ENCODE results near the gene FSIP1. TPM values are rescaled to one million over a fixed set of nuclear protein-coding genes. Genes with fewer than 3 reads are reported as not detected.

FSIP1 gene
- total RNA-seq, 1 donor from 2014 or later = 0.73 TPM

DNA sequence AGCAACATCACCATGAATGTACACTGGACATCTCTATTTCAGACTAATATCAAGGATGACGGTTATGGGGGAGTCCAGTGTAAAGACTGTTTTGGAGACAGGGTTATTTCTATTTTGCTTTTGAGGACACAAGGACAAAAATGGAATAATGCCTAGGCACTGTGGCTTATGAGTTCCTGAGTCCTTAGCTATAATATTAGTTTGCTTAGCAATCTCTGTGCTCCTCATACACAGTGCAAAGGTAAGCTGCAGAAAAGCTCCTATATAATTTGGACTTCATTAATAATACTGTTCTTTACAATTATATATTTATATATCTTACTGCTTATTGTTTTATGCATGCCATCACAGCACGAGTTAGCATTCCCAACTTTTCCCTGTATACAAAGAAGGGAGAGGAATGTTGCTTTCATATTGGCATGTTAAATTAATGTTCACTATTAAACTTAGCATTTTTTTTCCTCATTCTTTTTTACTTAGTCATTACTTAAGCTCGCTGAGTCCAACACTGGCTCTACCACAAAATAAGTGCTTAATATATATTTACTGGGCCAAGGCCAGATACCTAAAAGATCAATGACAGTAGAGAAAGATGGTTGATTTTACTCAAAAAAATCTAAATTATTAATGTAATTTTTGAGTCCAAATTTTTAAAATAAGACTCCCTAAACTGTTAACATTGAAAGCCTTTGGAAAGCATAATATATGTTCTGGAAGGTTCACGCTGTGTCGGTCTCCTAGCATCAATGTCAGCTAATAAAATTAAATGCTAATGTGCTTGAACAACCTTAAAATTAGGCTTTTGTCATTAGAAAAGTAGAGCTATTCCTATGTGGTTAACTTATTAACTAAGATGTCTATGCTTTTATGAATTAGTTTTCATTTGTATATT is 187.9 kb downstream of the FSIP1 start:
- ATAC-seq (no peak), DNase-seq (ENCODE audit: missing footprints) (no peak)
- intact Hi-C loops (cut with DNase I) = loop anchor here (5.0 kb wide), 1 partner anchor 163 kb away; no protein-coding TSS in a partner anchor

DNA sequence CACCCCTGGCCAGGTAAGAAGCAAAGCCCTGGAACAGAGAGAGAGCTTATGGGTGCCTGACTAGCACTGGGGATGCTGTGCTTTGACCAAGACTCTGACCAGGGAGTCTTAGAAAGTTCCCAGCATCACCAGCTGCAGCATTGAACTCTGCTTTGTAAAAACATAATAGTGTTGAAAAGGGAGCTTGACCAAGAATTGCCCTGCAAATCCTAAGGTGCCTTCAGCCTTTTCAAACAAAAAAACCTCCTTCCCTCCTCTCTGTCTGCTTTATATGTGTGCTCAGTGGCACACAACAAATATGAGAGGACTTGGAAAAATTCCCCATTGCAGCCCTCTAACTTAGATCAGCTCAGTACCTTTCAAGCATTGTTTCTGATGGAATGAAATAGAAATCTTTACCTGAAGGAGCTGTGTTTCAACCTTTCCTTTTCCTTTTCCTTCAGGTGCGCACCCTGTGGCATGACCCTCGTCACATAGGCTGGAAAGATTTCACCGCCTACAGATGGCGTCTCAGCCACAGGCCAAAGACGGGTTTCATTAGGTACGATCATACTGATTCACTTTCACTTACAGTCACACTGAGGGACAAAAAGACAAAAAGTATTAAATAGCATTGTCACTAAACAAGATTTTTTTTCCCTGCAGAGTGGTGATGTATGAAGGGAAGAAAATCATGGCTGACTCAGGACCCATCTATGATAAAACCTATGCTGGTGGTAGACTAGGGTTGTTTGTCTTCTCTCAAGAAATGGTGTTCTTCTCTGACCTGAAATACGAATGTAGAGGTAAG is 188.8 kb downstream of the FSIP1 start:
- intact Hi-C loops (cut with DNase I) = no loop called here
- ATAC-seq (no peak), DNase-seq (ENCODE audit: missing footprints) (no peak)

DNA sequence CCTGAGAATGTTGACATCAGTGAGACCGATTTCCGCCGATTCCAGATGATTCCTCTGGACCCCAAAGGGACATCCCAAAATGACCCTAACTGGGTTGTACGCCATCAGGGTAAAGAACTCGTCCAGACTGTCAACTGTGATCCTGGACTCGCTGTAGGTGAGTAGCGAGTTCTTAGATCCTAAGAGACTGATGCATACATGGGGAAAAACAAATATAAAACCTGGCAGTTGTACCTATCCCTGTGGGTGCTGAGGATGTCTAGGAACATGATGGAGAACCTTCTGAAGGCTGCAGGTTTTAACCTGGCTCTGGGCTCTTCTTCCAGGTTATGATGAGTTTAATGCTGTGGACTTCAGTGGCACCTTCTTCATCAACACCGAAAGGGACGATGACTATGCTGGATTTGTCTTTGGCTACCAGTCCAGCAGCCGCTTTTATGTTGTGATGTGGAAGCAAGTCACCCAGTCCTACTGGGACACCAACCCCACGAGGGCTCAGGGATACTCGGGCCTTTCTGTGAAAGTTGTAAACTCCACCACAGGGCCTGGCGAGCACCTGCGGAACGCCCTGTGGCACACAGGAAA is 189.5 kb downstream of the FSIP1 start:
- no peak for ATAC-seq
- intact Hi-C loops (cut with DNase I) = no loop called here
- DNase-seq (ENCODE audit: missing footprints) = no peak

DNA sequence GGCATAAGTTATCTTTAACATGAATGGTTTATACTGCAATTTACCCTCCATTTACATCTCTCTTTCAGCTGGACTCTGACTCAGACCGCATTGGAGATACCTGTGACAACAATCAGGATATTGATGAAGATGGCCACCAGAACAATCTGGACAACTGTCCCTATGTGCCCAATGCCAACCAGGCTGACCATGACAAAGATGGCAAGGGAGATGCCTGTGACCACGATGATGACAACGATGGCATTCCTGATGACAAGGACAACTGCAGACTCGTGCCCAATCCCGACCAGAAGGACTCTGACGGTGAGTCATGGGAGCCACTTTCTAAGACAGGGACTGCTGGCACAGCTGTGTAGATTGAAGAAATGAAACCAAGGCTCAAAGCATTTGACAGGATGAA is 190.1 kb downstream of the FSIP1 start:
- ATAC-seq (no peak), DNase-seq (ENCODE audit: missing footprints) (no peak)
- intact Hi-C loops (cut with DNase I) = no loop called here

DNA sequence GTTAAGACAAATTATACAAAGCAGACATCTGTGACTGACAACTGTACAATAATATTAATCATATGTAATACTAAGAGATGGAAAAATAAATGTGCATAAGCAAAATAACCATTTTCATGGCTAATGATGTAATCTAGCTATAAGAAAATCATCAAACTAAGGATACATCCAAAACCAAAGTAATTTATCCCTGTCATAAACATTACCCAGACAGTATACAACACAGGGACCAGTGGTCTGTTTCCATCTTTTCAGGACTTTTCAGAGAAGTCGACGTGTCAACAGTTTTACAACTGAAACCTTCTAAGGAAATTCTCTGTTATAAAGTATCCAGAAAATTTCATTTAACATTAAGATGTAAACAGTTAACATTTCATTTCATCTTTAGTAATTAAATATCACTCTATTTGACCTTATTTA is 190.7 kb downstream of the FSIP1 start:
- DNase-seq (ENCODE audit: missing footprints) (no peak), ATAC-seq (no peak)
- intact Hi-C loops (cut with DNase I) = no loop called here

DNA sequence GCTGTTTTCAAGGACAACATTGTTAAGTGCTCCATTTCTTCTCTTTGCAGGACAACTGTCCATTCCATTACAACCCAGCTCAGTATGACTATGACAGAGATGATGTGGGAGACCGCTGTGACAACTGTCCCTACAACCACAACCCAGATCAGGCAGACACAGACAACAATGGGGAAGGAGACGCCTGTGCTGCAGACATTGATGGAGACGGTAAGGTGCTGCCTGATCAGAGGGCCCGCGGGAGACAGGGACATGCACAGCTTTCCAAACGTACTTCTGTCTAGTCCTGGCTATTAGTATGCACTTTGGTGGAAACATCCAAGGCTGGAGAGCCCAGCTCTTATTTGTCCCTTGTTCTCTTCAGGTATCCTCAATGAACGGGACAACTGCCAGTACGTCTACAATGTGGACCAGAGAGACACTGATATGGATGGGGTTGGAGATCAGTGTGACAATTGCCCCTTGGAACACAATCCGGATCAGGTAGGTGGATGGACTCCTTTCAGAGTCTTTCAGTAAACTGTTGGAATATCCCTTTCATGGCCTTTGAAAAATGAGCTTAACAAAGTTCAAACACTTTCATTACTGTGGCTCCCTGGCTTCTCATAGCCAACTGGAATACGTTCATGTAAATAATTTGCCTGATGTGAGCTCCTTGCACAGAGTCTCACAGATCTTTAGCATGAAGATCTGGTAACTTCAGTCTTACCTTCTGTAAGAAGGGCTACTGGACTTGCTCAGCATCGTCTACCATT is 191.3 kb downstream of the FSIP1 start:
- DNase-seq (ENCODE audit: missing footprints) (no peak), ATAC-seq (no peak)
- intact Hi-C loops (cut with DNase I) = no loop called here

DNA sequence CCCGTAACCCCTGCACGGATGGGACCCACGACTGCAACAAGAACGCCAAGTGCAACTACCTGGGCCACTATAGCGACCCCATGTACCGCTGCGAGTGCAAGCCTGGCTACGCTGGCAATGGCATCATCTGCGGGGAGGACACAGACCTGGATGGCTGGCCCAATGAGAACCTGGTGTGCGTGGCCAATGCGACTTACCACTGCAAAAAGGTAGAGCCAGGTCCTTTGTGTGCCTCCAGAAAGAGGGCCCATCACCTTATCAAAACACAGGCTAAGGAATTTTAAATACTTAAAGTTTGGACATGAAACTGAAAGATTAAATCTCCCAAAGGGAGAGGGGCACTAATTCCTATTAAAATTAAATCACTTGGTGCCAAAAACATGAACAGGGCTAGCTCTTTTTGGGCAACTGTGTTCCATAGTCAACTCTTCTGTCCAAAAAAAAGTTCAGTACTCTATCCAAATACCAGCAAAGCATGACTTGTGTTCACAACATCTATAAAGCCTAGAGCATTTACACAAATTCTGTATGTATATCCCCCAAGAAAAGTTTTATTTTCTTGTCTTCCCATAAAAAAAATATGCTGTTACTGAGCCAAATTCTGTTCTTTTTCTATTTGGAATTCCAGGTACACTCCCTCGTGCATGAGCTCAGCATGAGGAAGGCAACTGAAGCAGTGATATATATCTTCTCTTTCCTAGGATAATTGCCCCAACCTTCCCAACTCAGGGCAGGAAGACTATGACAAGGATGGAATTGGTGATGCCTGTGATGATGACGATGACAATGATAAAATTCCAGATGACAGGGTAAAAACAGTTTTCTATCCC is 192.6 kb downstream of the FSIP1 start:
- intact Hi-C loops (cut with DNase I) = no loop called here
- ATAC-seq = no peak
- DNase-seq (ENCODE audit: missing footprints) = no peak

DNA sequence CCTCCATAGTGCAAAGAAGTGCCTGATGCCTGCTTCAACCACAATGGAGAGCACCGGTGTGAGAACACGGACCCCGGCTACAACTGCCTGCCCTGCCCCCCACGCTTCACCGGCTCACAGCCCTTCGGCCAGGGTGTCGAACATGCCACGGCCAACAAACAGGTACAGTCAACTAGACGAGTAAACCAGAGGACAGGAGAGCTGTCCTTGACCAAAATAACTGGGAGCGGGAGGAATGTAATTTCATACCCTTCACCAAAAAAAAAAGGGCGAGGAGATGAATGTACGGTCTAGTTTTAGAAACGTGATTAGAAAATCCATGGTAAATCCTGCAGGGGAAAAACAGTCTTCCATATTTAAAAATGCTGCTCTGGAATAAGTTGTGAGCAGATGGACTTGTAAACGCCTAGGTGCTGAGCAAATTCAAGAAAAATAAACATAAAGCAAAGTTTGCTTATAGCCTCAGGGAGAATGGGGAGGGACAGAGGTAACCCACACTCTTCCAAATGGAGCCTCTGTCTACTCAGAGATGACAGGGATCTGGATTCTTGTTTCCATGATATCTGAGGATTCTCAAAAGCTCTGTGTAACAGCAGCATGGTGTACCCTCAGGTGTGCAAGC is 193.3 kb downstream of the FSIP1 start:
- DNase-seq (ENCODE audit: missing footprints) = no peak
- no peak for ATAC-seq

DNA sequence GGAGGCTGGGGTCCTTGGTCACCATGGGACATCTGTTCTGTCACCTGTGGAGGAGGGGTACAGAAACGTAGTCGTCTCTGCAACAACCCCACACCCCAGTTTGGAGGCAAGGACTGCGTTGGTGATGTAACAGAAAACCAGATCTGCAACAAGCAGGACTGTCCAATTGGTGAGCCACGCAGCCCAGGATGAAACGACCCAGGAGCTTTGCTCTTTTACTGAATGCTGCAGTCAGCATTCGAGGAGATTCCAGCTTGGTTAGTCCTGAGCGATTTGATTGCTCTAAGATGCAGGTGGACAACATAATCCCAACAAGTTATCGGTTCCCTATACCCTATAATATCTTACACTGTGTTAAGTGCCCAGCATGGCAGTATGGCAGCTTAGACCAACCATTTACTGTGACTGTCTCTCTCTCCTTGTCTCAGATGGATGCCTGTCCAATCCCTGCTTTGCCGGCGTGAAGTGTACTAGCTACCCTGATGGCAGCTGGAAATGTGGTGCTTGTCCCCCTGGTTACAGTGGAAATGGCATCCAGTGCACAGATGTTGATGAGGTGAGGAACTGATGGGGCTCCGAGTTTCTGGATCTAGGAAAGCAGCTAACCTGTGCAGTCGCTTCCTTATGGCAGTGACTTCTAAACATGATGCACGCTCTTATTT is 194.0 kb downstream of the FSIP1 start:
- no peak for ATAC-seq
- intact Hi-C loops (cut with DNase I) = no loop called here
- DNase-seq (ENCODE audit: missing footprints) = no peak

More for the DNA sequence above, 193.3 kb downstream of the FSIP1 start:
- intact Hi-C loops (cut with DNase I) = no loop called here

DNA sequence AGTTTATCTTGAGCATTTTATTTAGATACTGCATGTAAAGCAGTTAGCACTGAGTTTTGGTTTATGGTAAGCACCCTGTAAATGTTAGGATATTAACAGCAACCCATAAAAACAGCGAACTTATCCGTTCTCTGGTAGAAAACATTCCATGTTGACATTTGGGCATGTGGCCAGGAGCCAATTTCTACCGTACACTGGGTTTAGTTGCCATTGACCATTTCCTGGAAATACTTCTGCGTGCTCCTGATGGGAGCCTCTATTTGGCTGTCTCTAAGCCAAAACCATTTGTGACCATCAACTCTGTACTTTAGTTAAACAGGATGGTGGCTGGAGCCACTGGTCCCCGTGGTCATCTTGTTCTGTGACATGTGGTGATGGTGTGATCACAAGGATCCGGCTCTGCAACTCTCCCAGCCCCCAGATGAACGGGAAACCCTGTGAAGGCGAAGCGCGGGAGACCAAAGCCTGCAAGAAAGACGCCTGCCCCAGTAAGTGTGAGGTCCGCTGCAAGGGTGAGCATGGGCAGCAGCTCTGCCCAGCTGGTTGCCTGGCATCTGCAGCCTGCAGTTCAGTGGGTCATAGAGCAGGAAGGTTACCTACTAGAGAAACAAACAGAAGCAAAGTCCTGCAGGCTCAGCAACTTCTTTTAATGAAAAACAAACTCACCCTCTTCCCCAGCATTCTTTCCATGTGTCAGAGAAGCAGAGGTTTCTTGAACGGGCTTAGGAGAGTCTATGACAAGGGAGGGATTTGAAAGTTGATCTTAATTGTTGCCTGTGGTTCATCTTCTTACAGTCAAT is 194.7 kb downstream of the FSIP1 start:
- ATAC-seq (no peak), DNase-seq (ENCODE audit: missing footprints) (no peak)
- intact Hi-C loops (cut with DNase I) = no loop called here

DNA sequence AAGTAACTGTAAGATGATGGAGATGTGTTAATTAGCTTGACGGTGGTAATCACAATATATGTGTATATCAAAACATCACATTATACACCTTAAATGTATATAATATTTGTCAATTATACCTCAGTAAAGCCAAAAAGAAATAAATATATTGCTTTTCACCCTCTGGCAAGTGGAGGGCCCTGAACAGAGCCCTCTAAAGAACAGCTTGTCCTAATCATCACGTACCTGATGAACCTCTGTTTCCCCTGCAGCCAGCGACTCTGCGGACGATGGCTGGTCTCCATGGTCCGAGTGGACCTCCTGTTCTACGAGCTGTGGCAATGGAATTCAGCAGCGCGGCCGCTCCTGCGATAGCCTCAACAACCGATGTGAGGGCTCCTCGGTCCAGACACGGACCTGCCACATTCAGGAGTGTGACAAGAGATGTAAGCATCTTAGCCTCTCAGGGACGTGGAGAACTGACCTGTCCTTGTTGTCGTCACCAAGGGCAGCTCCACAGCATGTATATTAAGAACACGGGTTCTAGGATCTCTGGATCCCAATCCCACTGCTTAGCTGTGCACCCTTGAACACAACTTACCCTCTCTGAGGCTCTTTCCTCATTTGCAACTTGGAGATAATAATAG is 195.4 kb downstream of the FSIP1 start:
- DNase-seq (ENCODE audit: missing footprints) (no peak), ATAC-seq (no peak)
- intact Hi-C loops (cut with DNase I) = no loop called here

DNA sequence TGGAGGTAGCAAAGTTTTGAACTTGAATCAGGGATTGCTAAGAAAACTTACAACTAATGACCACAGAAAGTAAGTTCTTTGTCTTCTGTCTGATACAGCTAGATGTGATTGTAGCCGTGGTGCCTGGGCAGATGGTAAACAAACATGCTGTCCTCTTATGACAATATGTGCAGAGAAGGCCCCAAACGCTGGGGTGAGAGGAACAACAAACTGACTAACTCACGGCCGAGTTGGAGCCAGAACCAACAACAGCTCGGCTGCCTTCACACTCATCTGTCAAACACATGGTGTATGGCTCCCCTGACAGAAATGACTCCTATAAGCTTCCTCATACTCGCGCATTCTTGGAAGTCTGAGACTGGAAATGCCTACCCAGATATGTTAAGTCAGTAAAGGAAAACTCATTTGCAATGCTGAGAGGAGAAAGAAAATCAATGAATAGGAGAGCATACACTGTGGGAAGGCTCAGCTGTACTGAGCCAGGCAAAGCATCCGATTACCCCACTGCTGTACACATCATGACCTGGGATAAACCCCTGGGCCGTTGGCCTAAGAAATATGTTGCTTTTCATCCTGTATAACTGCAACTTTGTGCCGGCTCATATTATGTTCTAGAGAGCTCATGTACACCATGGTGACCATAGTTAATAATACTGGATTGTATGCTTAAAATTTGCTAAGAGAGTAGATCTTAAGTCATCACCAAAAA is 196.1 kb downstream of the FSIP1 start:
- ATAC-seq = no peak

DNA sequence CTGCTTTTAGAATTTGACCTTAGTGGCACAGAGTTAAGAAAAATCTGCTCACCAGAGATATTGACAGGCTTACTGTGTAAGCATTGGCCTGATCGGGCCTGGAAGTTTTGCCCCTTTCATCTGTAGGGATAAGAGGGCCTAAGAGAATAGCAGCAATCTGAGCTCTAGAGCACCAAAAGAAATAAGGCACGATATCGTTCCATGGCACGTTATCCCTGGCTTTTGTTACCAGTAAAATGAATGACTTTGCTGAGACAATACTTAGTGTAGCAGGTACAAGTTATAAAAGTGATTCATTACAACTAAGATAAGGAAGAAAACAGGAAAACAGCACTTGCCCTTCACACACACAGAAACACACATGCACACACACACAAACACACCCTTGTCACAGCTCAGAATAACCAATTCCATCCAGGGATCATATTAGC is 196.8 kb downstream of the FSIP1 start:
- ATAC-seq (no peak), DNase-seq (ENCODE audit: missing footprints) (no peak)
- intact Hi-C loops (cut with DNase I) = no loop called here

More for the DNA sequence above, 196.1 kb downstream of the FSIP1 start:
- intact Hi-C loops (cut with DNase I) = no loop called here
- DNase-seq (ENCODE audit: missing footprints) = no peak

DNA sequence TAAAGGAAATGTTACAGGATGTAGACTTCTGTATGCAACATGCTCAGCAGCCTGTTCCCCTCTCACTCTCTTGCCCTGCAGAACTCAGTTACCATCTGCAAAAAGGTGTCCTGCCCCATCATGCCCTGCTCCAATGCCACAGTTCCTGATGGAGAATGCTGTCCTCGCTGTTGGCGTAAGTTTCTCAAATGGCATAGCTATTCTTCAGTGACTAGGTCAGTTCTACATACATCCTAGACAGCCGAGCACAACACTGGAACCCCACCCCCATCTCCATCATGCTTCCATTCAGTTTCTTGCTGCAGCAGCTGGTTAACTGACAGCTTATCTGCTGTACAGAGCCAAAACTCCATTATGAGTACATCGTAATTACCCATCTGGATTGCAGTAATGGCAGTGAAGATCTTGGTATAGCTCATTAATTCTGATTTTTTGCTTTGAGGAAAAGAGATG is 197.2 kb downstream of the FSIP1 start:
- DNase-seq (ENCODE audit: missing footprints) = no peak
- ATAC-seq = no peak
- intact Hi-C loops (cut with DNase I) = no loop called here

Data from Right ventricle myocardium inferior (tissue), 1 donor.